HCT116 (cell line): ENCODE results near the gene HDGFL3.

Source experiments
- CTCF ChIP-seq, 3 experiments: fragments of 200-600 bp in 1 of 3; sonication (generic) in 1 of 3; IDR thresholded peaks in 2 of 3; conservative IDR thresholded peaks in 1 of 3; 2 replicates each; pipeline ENCODE4 v1.5.1; 2012 to 2017; ENCODE audit warnings: low read depth in 2 of 3, low read length in 2 of 3, antibody characterized with exemption in 1 of 3, borderline replicate concordance in 1 of 3, control low read depth in 1 of 3, mild to moderate bottlenecking in 1 of 3, mixed read lengths in 1 of 3, mixed run types in 1 of 3, moderate library complexity in 1 of 3; ENCODE audit not compliant: insufficient read depth in 1 of 3
- EZH2 ChIP-seq: fragments of 200-600 bp; sonication (generic); IDR thresholded peaks from 2 replicates; pipeline ENCODE4 v1.6.1; 2017; ENCODE audit warnings: antibody characterized with exemption, mixed run types
- EZH2phosphoT487 ChIP-seq: fragments of 200-600 bp; IDR thresholded peaks from 2 replicates; pipeline ENCODE4 v1.6.1; 2018; ENCODE audit warnings: antibody characterized with exemption, borderline replicate concordance
- POLR2A ChIP-seq: IDR thresholded peaks from 2 replicates; pipeline ENCODE4 v1.7.0; 2011; ENCODE audit warnings: borderline replicate concordance; ENCODE audit not compliant: insufficient read depth, insufficient read length; ENCODE audit errors: extremely low read depth
- POLR2AphosphoS5 ChIP-seq: IDR thresholded peaks from 2 replicates; pipeline ENCODE4 v1.6.1; 2011; ENCODE audit warnings: mild to moderate bottlenecking, low read depth, low read length, moderate library complexity
- REST ChIP-seq: IDR thresholded peaks from 2 replicates; pipeline ENCODE4 v1.6.1; 2012; ENCODE audit warnings: low read depth
- SRF ChIP-seq: IDR thresholded peaks from 2 replicates; pipeline ENCODE4 v1.6.1; 2012; ENCODE audit warnings: low read depth
- YY1 ChIP-seq: IDR thresholded peaks from 2 replicates; pipeline ENCODE4 v1.6.1; 2011; ENCODE audit warnings: low read length, low read depth, moderate library complexity, mild to moderate bottlenecking; ENCODE audit not compliant: insufficient replicate concordance; ENCODE audit errors: extremely low read depth

GRCh38 chr15:83178390-83178789, 29.2 kb downstream of the HDGFL3 start:
- TF ChIP-seq POLR2A (no peak), CTCF (IDR thresholded peaks at IDR 0.05 in 2 of 3, conservative IDR thresholded peaks at IDR 0.05 in 1 of 3; ENCODE audit: borderline replicate concordance in 1 of 3, insufficient read depth in 1 of 3, low read depth in 2 of 3, low read length in 2 of 3) (no peak), EZH2 (no peak), EZH2phosphoT487 (no peak), REST (no peak), SRF (no peak), POLR2AphosphoS5 (no peak), YY1 (no peak)
